Ishikawa (cell line): ENCODE measurements around the gene ACER2.

Experiments used
- CEBPB ChIP-seq: IDR thresholded peaks from 2 replicates; pipeline ENCODE4 v1.6.1; 2012
- EP300 ChIP-seq: IDR thresholded peaks from 2 replicates; pipeline ENCODE4 v1.6.1; 2012; ENCODE audit warnings: borderline replicate concordance
- RAD21 ChIP-seq: IDR thresholded peaks from 2 replicates; pipeline ENCODE4 v1.6.1; 2012; ENCODE audit warnings: low read depth
- TAF1 ChIP-seq: IDR thresholded peaks from 2 replicates; pipeline ENCODE4 v1.6.1; 2012; ENCODE audit warnings: low read depth, mild to moderate bottlenecking
- YY1 ChIP-seq: IDR thresholded peaks from 2 replicates; pipeline ENCODE4 v1.6.1; 2012; ENCODE audit warnings: low read depth
- ZBTB7A ChIP-seq: IDR thresholded peaks from 2 replicates; pipeline ENCODE4 v1.6.1; 2012; ENCODE audit warnings: low read depth
- TF ChIP-seq, protein P1 (sequence below): IDR thresholded peaks from 2 replicates; pipeline ENCODE4 v1.6.1; 2012
- TF ChIP-seq, protein P2 (sequence below): IDR thresholded peaks from 2 replicates; pipeline ENCODE4 v1.6.1; 2012; ENCODE audit warnings: low read depth, mild to moderate bottlenecking
- TF ChIP-seq, protein P3 (sequence below): IDR thresholded peaks from 2 replicates; pipeline ENCODE4 v1.6.1; 2012

DNA sequence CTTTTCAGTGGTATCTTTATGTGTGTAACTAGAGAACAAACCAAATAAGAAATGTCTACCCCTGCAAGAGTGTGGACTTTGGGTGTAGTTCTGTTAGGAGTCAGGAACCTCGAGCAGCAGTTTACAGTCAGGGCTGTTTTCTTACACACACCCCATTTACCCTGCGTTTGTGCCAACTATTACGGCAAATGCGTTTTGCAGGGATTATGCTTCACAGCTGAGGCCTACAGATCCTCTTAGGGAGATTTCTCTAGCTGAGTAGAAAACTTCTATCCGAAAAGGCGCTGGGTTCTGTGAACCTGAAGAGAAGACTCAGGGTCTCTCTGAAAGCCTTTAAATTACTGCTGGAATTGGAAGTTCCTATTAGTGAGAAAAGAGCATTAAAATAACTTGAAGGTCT lies 51.4 kb downstream of the ACER2 start:
- TF ChIP-seq, protein P1, sequence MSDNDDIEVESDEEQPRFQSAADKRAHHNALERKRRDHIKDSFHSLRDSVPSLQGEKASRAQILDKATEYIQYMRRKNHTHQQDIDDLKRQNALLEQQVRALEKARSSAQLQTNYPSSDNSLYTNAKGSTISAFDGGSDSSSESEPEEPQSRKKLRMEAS = no peak
- TF ChIP-seq, protein P2, sequence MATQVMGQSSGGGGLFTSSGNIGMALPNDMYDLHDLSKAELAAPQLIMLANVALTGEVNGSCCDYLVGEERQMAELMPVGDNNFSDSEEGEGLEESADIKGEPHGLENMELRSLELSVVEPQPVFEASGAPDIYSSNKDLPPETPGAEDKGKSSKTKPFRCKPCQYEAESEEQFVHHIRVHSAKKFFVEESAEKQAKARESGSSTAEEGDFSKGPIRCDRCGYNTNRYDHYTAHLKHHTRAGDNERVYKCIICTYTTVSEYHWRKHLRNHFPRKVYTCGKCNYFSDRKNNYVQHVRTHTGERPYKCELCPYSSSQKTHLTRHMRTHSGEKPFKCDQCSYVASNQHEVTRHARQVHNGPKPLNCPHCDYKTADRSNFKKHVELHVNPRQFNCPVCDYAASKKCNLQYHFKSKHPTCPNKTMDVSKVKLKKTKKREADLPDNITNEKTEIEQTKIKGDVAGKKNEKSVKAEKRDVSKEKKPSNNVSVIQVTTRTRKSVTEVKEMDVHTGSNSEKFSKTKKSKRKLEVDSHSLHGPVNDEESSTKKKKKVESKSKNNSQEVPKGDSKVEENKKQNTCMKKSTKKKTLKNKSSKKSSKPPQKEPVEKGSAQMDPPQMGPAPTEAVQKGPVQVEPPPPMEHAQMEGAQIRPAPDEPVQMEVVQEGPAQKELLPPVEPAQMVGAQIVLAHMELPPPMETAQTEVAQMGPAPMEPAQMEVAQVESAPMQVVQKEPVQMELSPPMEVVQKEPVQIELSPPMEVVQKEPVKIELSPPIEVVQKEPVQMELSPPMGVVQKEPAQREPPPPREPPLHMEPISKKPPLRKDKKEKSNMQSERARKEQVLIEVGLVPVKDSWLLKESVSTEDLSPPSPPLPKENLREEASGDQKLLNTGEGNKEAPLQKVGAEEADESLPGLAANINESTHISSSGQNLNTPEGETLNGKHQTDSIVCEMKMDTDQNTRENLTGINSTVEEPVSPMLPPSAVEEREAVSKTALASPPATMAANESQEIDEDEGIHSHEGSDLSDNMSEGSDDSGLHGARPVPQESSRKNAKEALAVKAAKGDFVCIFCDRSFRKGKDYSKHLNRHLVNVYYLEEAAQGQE = no peak
- no peak for TF ChIP-seq ZBTB7A
- TF ChIP-seq CEBPB = no peak
- TF ChIP-seq, protein P3, sequence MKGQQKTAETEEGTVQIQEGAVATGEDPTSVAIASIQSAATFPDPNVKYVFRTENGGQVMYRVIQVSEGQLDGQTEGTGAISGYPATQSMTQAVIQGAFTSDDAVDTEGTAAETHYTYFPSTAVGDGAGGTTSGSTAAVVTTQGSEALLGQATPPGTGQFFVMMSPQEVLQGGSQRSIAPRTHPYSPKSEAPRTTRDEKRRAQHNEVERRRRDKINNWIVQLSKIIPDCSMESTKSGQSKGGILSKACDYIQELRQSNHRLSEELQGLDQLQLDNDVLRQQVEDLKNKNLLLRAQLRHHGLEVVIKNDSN = no peak
- no peak for TF ChIP-seq YY1
- TF ChIP-seq RAD21 = no peak
- TF ChIP-seq TAF1 = no peak
- no peak for TF ChIP-seq EP300
